ENCODE results near the gene LSM12. TPM values are rescaled to one million over a fixed set of nuclear protein-coding genes. Genes with fewer than 3 reads are reported as not detected.
A peak's percentile ranks its signal among the peaks of the same experiment; 100 is the strongest.

Gene LSM12
- total RNA-seq, 8 experiments from 2014 or later: 31.4 to 74.8 (median 47.5) TPM

GRCh38 chr17:44012874-44013273 is 53.6 kb downstream of the LSM12 start:
- H3K4me1 ChIP-seq (replicated peaks in 1 of 2): peaks cover 13 to 16% of the 10 kb centered on the region in 2 donors
- no peak for ATAC-seq (replicated peaks in 6 of 8)
- H3K4me3 ChIP-seq: no peak overlapping the region
- no peak overlapping the region for H3K27ac ChIP-seq
- in situ Hi-C loops (cut with MboI; ENCODE audit: low pct_unique_long_range_greater_than_20kb in 2 of 9, low sequenced_read_pairs in 9 of 9, unreplicated experiment in 9 of 9): no loop called here
- WGBS, 10 experiments: 86 to 100% (median 90%) methylated on average over 1 to 3 of the region's 14 CpGs; no CpG with 5 or more reads in 6 of the 10 experiments

DNA sequence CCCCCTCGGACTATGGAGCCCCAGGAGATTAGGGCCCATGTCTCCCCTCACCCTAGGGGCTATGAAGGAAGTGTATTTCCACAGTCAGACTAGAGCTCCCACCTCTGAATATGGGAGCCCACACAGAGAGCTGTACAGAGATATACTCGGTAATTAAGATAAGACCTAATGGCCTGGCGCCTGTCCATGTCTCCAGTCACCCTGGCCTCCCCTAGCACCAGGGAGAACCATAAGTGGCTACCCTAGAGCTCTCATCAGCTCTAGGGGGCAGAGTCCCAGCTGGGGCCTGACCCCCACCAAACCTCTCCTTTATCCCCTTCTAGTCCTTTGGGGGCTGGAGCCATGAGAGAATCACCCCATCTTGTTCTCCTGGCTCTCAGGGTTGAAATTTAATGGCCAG is 54.1 kb downstream of the LSM12 start:
- 83% methylated on average over 2 of the region's 3 CpGs; no CpG with 5 or more reads in 9 of the 10 experiments for WGBS, 10 experiments
- Histone ChIP-seq H3K4me3 (no peak overlapping the region), H3K4me1 (replicated peaks in 1 of 2) (peaks cover 16 to 19% of the 10 kb centered on the region in 2 donors), H3K27ac (no peak overlapping the region)
- in situ Hi-C loops (cut with MboI; ENCODE audit: low pct_unique_long_range_greater_than_20kb in 2 of 9, low sequenced_read_pairs in 9 of 9, unreplicated experiment in 9 of 9): no loop called here
- no peak for ATAC-seq (replicated peaks in 6 of 8)

- Histone ChIP-seq H3K4me3 (no peak overlapping the region), H3K27ac (no peak overlapping the region), H3K4me1 (replicated peaks in 1 of 2) (peaks cover 16 to 19% of the 10 kb centered on the region in 2 donors)
- in situ Hi-C loops (cut with MboI; ENCODE audit: low pct_unique_long_range_greater_than_20kb in 2 of 9, low sequenced_read_pairs in 9 of 9, unreplicated experiment in 9 of 9): no loop called here
- ATAC-seq (replicated peaks in 6 of 8): no peak
- WGBS, 10 experiments: 40 to 98% (median 94%) methylated on average over 1 to 6 of the region's 9 CpGs; no CpG with 5 or more reads in 3 of the 10 experiments
These were observed 54.6 kb downstream of the LSM12 start for GRCh38 chr17:44011876-44012275.

DNA sequence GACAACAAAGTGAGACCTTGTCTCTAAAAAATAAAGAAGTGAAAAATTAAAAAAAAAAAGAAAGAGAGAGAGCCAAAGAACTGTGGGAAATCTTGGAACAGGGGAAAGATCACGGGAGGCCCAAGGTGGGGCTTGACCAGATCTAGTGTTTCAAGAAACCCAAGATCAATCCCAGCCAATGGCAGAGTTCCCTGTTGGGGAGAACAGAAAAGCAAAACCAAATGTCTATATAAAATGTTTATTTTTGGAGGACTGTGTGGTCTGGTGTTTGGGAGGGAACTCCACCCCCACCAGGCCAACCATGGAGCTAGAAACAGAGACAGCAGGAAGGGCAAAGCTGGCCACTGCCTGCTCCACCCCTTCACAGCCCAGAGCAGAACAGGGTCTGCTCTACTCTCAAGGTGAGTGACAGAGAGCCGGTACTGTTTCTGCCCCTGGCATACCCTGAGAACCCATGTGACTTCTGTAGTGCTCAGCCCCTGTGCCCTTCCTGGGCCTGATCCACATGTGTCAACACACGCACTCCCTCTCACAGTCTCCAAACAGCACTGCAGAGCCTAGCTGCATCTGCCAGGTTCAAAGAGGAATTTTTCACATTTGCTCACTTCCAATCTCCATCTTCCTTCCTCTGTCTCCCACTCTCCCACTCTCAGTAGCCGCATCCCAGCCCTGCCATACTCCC is 55.4 kb downstream of the LSM12 start:
- H3K27ac ChIP-seq: no peak overlapping the region
- in situ Hi-C loops (cut with MboI; ENCODE audit: low pct_unique_long_range_greater_than_20kb in 2 of 9, low sequenced_read_pairs in 9 of 9, unreplicated experiment in 9 of 9): no loop called here
- ATAC-seq (replicated peaks in 6 of 8): no peak
- 42 to 100% (median 70%) methylated on average over 1 to 3 of the region's 4 CpGs; no CpG with 5 or more reads in 2 of the 10 experiments for WGBS, 10 experiments
- H3K4me1 ChIP-seq (replicated peaks in 1 of 2): peaks cover 16 to 19% of the 10 kb centered on the region in 2 donors
- no peak overlapping the region for H3K4me3 ChIP-seq

- Histone ChIP-seq H3K27ac (no peak overlapping the region), H3K4me3 (peak overlapping the region in 4 of 5 donors; percentile 39 to 59 (median 50)), H3K4me1 (replicated peaks in 1 of 2) (peaks cover 11 to 13% of the 10 kb centered on the region in 2 donors)
- ATAC-seq (replicated peaks in 6 of 8): no peak
- in situ Hi-C loops (cut with MboI; ENCODE audit: low pct_unique_long_range_greater_than_20kb in 2 of 9, low sequenced_read_pairs in 9 of 9, unreplicated experiment in 9 of 9): no loop called here
- WGBS, 10 experiments: 40 to 94% (median 82%) methylated on average over 1 to 4 of the region's 6 CpGs; no CpG with 5 or more reads in 4 of the 10 experiments
These were observed 58.1 kb downstream of the LSM12 start for GRCh38 chr17:44008205-44008909.

- Histone ChIP-seq H3K4me3 (peak overlapping the region; percentile 38 to 59 (median 45)), H3K4me1 (replicated peaks in 1 of 2) (peaks cover 11 to 13% of the 10 kb centered on the region in 2 donors), H3K27ac (no peak overlapping the region)
- in situ Hi-C loops (cut with MboI; ENCODE audit: low pct_unique_long_range_greater_than_20kb in 2 of 9, low sequenced_read_pairs in 9 of 9, unreplicated experiment in 9 of 9): no loop called here
- peak in 2 of 8 experiments; percentile 1 to 15 for ATAC-seq (replicated peaks in 6 of 8)
- 0 to 42% (median 16%) methylated on average over 1 to 7 of the region's 37 CpGs; no CpG with 5 or more reads in 2 of the 10 experiments for WGBS, 10 experiments
These were observed 58.9 kb downstream of the LSM12 start for GRCh38 chr17:44007346-44008204.

- 0 to 5% (median 0%) methylated on average over 1 to 8 of the region's 40 CpGs; no CpG with 5 or more reads in 7 of the 10 experiments for WGBS, 10 experiments
- Histone ChIP-seq H3K4me3 (peak overlapping the region; percentile 38 to 59 (median 45)), H3K27ac (no peak overlapping the region), H3K4me1 (replicated peaks in 1 of 2) (peaks cover 11 to 13% of the 10 kb centered on the region in 2 donors)
- ATAC-seq (replicated peaks in 6 of 8): peak; percentile 72 to 81 (median 78)
- in situ Hi-C loops (cut with MboI; ENCODE audit: low pct_unique_long_range_greater_than_20kb in 2 of 9, low sequenced_read_pairs in 9 of 9, unreplicated experiment in 9 of 9): no loop called here
These were observed 59.7 kb downstream of the LSM12 start for GRCh38 chr17:44006598-44007345.

GRCh38 chr17:44006272-44006597 is 60.2 kb downstream of the LSM12 start:
- H3K27ac ChIP-seq: no peak overlapping the region
- ATAC-seq (replicated peaks in 6 of 8): peak in 3 of 8 experiments; percentile 2 to 10 (median 2)
- peak overlapping the region; percentile 38 to 59 (median 45) for H3K4me3 ChIP-seq
- in situ Hi-C loops (cut with MboI; ENCODE audit: low pct_unique_long_range_greater_than_20kb in 2 of 9, low sequenced_read_pairs in 9 of 9, unreplicated experiment in 9 of 9): no loop called here
- WGBS, 10 experiments: 5% methylated on average over 16 of the region's 21 CpGs; no CpG with 5 or more reads in 9 of the 10 experiments
- H3K4me1 ChIP-seq (replicated peaks in 1 of 2): peaks cover 11 to 13% of the 10 kb centered on the region in 2 donors

DNA sequence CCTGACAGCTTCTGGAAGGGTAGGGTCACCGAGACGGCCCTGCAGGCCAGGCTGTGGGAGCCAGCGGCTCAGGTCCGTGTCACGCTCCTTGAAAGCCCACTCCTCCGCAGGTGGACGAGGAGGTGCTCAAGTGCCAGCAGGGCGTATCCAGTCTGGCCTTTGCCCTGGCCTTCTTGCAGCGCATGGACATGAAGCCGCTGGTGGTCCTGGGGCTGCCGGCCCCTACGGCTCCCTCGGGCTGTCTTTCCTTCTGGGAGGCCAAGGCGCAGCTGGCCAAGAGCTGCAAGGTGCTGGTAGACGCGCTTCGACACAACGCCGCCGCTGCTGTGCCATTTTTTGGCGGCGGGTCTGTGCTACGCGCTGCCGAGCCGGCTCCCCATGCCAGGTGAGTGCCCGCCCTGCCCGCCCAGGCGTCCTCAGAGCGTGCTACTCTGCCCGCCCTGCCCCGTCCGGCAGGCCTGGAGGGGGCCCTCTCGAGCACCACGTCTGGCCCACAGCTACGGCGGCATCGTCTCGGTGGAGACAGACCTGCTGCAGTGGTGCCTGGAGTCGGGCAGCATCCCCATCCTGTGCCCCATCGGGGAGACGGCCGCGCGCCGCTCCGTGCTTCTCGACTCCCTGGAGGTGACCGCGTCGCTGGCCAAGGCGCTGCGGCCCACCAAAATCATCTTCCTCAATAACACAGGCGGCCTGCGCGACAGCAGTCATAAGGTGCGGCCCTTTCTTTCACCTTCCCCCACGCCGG is 60.8 kb downstream of the LSM12 start:
- whole genome bisulfite sequencing, 10 experiments: 6 to 49% (median 18%) methylated on average over 4 to 6 of the region's 59 CpGs; no CpG with 5 or more reads in 6 of the 10 experiments
- in situ Hi-C loops (cut with MboI; ENCODE audit: low pct_unique_long_range_greater_than_20kb in 2 of 9, low sequenced_read_pairs in 9 of 9, unreplicated experiment in 9 of 9): no loop called here
- H3K27ac ChIP-seq: no peak overlapping the region
- H3K4me1 ChIP-seq (replicated peaks in 1 of 2): peaks cover 11 to 13% of the 10 kb centered on the region in 2 donors
- ATAC-seq (replicated peaks in 6 of 8): peak in 4 of 8 experiments; percentile 4 to 7 (median 5)
- H3K4me3 ChIP-seq: peak overlapping the region in 4 of 5 donors; percentile 38 to 59 (median 50)

DNA sequence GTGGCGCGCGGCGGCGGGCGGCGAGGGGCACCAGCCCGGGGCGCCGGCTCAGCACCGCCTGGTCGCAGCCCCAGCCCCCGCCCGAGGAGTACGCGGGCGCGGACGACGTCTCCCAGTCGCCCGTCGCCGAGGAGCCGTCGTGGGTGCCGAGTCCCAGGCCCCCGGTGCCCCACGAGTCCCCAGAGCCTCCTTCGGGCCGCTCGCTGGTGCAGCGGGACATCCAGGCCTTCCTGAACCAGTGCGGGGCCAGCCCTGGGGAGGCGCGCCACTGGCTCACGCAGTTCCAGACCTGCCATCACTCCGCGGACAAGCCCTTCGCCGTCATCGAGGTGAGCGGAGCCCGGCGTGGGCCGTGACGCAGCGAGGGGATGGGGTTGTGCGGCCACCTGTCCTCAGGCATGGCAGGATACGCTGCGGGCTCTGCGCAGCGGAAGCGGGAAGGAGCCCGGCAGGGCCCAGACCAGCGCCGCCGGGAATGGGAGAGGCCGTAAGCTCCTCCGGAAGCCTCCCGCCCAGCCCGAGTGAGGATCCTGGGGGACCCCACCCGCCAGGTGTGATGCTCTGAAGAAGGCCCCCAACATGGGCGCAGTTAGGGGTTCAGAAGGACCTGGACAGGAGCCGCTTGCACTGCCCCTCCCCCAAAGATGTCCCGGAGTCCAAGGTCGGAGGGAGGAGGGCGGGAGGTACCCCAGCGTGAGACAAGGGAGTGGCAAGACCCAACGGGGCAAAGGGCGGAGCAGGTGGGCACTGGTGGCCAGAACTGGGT is 61.5 kb downstream of the LSM12 start:
- Histone ChIP-seq H3K4me3 (peak overlapping the region in 3 of 5 donors; percentile 3 to 23 (median 12)), H3K27ac (no peak overlapping the region), H3K4me1 (replicated peaks in 1 of 2) (peaks cover 11 to 13% of the 10 kb centered on the region in 2 donors)
- in situ Hi-C loops (cut with MboI; ENCODE audit: low pct_unique_long_range_greater_than_20kb in 2 of 9, low sequenced_read_pairs in 9 of 9, unreplicated experiment in 9 of 9): no loop called here
- ATAC-seq (replicated peaks in 6 of 8): peak in 4 of 8 experiments; percentile 1 to 11 (median 4)
- WGBS, 10 experiments: 7 to 40% (median 20%) methylated on average over 2 to 10 of the region's 71 CpGs; no CpG with 5 or more reads in 4 of the 10 experiments
